ENCODE results near the gene GZMB. TPM values are rescaled to one million over a fixed set of nuclear protein-coding genes. Genes with fewer than 3 reads are reported as not detected.

The GZMB gene
- polyA plus RNA-seq, 1 donor from 2014 or later = not detected

- no peaks in the 10 kb centered on the region for H3K36me3 ChIP-seq (ENCODE audit: insufficient read depth, low read length)
These were observed 28.4 kb downstream of the GZMB start for GRCh38 chr14:24605435-24606190.

DNA sequence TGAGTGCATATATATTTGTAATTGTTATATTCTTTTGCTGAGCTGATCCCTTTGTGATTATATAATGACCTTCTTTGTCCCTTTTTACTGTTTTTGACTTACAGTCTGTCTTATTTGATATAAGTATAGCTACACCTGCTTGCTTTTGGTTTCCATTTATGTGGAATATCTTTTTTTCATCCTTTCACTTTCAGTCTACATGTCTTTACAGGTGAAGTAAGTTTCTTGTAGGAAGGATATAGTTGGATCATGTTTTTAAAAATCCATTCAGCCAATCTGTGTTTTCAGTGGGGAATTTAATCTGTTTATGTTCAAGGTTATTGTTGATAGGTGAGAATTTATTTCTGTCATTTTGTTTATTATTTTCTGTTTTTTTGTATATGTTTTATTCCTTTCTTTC lies 36.6 kb downstream of the GZMB start:
- Histone ChIP-seq H3K4me3 (ENCODE audit: low read length) (no peak overlapping the region), H3K9me2 (ENCODE audit: insufficient read depth, low read length) (no peaks in the 10 kb centered on the region), H3K4me2 (ENCODE audit: low read length) (no peak overlapping the region), H4K20me1 (ENCODE audit: insufficient read depth) (no peaks in the 10 kb centered on the region), H3F3A (ENCODE audit: insufficient read depth, low read length, poor library complexity, severe bottlenecking) (no peaks in the 10 kb centered on the region), H3K79me2 (replicated peaks; ENCODE audit: insufficient read depth, low read length) (no peaks in the 10 kb centered on the region), H3K36me3 (ENCODE audit: insufficient read depth, low read length) (no peaks in the 10 kb centered on the region), H3K9ac (ENCODE audit: low read length) (no peak overlapping the region), H2AFZ (ENCODE audit: low read depth, low read length) (no peak overlapping the region), H3K9me3 (ENCODE audit: low read length) (no peaks in the 10 kb centered on the region), H3K27me3 (ENCODE audit: insufficient read depth, low read depth, low read length) (no peaks in the 10 kb centered on the region), H3K27ac (ENCODE audit: low read length) (no peak overlapping the region)
- no peak for TF ChIP-seq EZH2 (IDR thresholded peaks at IDR 0.05; ENCODE audit: borderline replicate concordance, insufficient read depth, low read length, poor library complexity, severe bottlenecking)
- TF ChIP-seq CTCF (IDR thresholded peaks at IDR 0.05; ENCODE audit: poor library complexity, severe bottlenecking) = no peak
- no peak for TF ChIP-seq SMC3 (conservative IDR thresholded peaks at IDR 0.05; ENCODE audit: poor library complexity)
- no peak for TF ChIP-seq POLR2AphosphoS5 (IDR thresholded peaks at IDR 0.05)
- TF ChIP-seq MXI1 (conservative IDR thresholded peaks at IDR 0.05; ENCODE audit: poor library complexity, severe bottlenecking) = no peak
- no peak for TF ChIP-seq TAF1 (IDR thresholded peaks at IDR 0.05; ENCODE audit: low read depth)
- TF ChIP-seq RAD21 (conservative IDR thresholded peaks at IDR 0.05) = no peak
- TF ChIP-seq EP300 (conservative IDR thresholded peaks at IDR 0.05; ENCODE audit: poor library complexity, severe bottlenecking) = no peak

More at GRCh38 chr14:24605435-24606190, 28.4 kb downstream of the GZMB start:
- Histone ChIP-seq H3F3A (ENCODE audit: insufficient read depth, low read length, poor library complexity, severe bottlenecking) (no peaks in the 10 kb centered on the region), H3K9me3 (ENCODE audit: low read length) (no peaks in the 10 kb centered on the region), H3K79me2 (replicated peaks; ENCODE audit: insufficient read depth, low read length) (no peaks in the 10 kb centered on the region), H3K9me2 (ENCODE audit: insufficient read depth, low read length) (no peaks in the 10 kb centered on the region), H3K27ac (ENCODE audit: low read length) (no peak overlapping the region), H4K20me1 (ENCODE audit: insufficient read depth) (no peaks in the 10 kb centered on the region), H2AFZ (ENCODE audit: low read depth, low read length) (no peak overlapping the region), H3K4me3 (ENCODE audit: low read length) (no peak overlapping the region), H3K4me2 (ENCODE audit: low read length) (no peak overlapping the region), H3K9ac (ENCODE audit: low read length) (no peak overlapping the region), H3K27me3 (ENCODE audit: insufficient read depth, low read depth, low read length) (no peaks in the 10 kb centered on the region)
- TF ChIP-seq CTCF (IDR thresholded peaks at IDR 0.05; ENCODE audit: poor library complexity, severe bottlenecking) = no peak
- TF ChIP-seq RAD21 (conservative IDR thresholded peaks at IDR 0.05) = no peak
- TF ChIP-seq TAF1 (IDR thresholded peaks at IDR 0.05; ENCODE audit: low read depth) = no peak
- no peak for TF ChIP-seq EZH2 (IDR thresholded peaks at IDR 0.05; ENCODE audit: borderline replicate concordance, insufficient read depth, low read length, poor library complexity, severe bottlenecking)
- no peak for TF ChIP-seq EP300 (conservative IDR thresholded peaks at IDR 0.05; ENCODE audit: poor library complexity, severe bottlenecking)
- TF ChIP-seq POLR2AphosphoS5 (IDR thresholded peaks at IDR 0.05) = no peak
- TF ChIP-seq MXI1 (conservative IDR thresholded peaks at IDR 0.05; ENCODE audit: poor library complexity, severe bottlenecking) = no peak
- no peak for TF ChIP-seq REST (IDR thresholded peaks at IDR 0.05; ENCODE audit: borderline replicate concordance)
- no peak for TF ChIP-seq SMC3 (conservative IDR thresholded peaks at IDR 0.05; ENCODE audit: poor library complexity)

All from neural cell (in vitro differentiated cells).